Adrenal gland (tissue), 5 donors: ENCODE data around the gene OR13C3.

Source experiments
- CTCF ChIP-seq, 6 experiments: fragments of 450-650 bp in 4 of 6; fragments of 200-600 bp in 2 of 6; sonication (generic) in 1 of 6; IDR thresholded peaks; 1 replicate in 5 of 6; 2 replicates in 1 of 6; pipeline versions ENCODE4 v1.5.1 to v1.8.0; 2016 to 2021; ENCODE audit warnings: antibody characterized with exemption in 6 of 6, mild to moderate bottlenecking in 2 of 6, moderate library complexity in 1 of 6
- POLR2A ChIP-seq, 2 donors: fragments of 450-650 bp; IDR thresholded peaks; one replicate each; pipeline ENCODE4 v1.6.1; 2017; ENCODE audit warnings: antibody characterized with exemption in 2 of 2, mild to moderate bottlenecking in 2 of 2, moderate library complexity in 1 of 2
- donor health status: DM: no; HTN: no; CAD: no.

DNA sequence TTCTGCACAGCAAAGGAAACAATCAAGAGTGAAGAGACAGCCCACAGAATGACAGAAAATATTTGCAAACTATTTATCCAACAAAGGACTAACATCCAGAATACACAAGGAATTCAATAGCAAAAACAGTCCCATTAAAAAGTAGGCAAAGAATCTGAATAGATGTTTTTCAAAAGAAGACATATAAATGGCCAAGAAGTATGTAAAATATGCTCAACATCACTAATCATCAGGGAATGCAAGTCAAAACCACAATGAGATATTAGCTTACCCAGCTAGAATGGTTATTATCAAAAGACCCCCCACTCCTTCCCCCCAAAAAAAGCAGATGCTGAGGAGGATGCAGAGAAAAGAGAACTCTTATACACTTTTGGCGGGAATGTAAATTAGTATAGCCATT lies 18.9 kb upstream of the OR13C3 start:
- TF ChIP-seq CTCF (IDR thresholded peaks at IDR 0.05) = no peak
- no peak for TF ChIP-seq POLR2A (IDR thresholded peaks at IDR 0.05)
